HepG2 (cell line): ENCODE measurements around the gene TTC16. TPM values are rescaled to one million over a fixed set of nuclear protein-coding genes. Genes with fewer than 3 reads are reported as not detected.
A peak's percentile ranks its signal among the peaks of the same experiment; 100 is the strongest.

Source experiments
- ATAC-seq: fragments of 200-7000 bp; cut with Tn5 transposase; 3 replicates; pipeline ENCODE4 v1.9.1; 2020; ENCODE audit warnings: mild to moderate bottlenecking, moderate library complexity
- BruUV-seq: library from RNA; stranded (reverse); fragments of 400-500 nt; replicated peaks from 2 replicates; lab custom pipeline; 2021; lab: Mats Ljungman, UMichigan
- CTCF ChIA-PET: fragments of 300-600 bp; formaldehyde crosslinking; extraction: SDS; loops from one replicate; lab custom pipeline; 2021; ENCODE audit warnings: low total read pairs, inconsistent platforms, low intra/inter-chr PET ratio; lab: Yijun Ruan, JAX
- POLR2A ChIA-PET: fragments of 350-600 bp; sonication (Branson Sonifier 250); formaldehyde crosslinking; loops from one replicate; lab custom pipeline; 2020; ENCODE audit warnings: antibody characterized with exemption, inconsistent platforms; lab: Yijun Ruan, JAX
- DNase-seq: peaks from one replicate; pipeline ENCODE4 v3.0.0-alpha.2; 2015; ENCODE audit warnings: low spot score
- FAIRE-seq: peaks from 3 replicates; lab custom pipeline; 2011; peaks lifted over from hg19 to GRCh38; lab: Jason Lieb, UNC
- H2AFZ ChIP-seq: one replicate; pipeline ENCODE4 v1.6.1; 2011; ENCODE audit warnings: low read length, inconsistent platforms
- H3K27ac ChIP-seq: fragments of 300-600 bp; 3 replicates; pipeline ENCODE4 v1.8.0; 2011; ENCODE audit warnings: mixed run types, mild to moderate bottlenecking, mixed read lengths, low read length, inconsistent platforms; ENCODE audit not compliant: insufficient read depth; ENCODE audit errors: extremely low read length
- H3K27me3 ChIP-seq, 2 experiments: fragments of 200-600 bp in 1 of 2; 2 replicates in 1 of 2; 3 replicates in 1 of 2; pipeline versions ENCODE4 v1.6.0 to v1.8.0; 2011; ENCODE audit warnings: low read length in 2 of 2, mild to moderate bottlenecking in 2 of 2, moderate library complexity in 2 of 2, inconsistent platforms in 1 of 2; ENCODE audit not compliant: insufficient read depth in 2 of 2, control insufficient read depth in 1 of 2
- H3K36me3 ChIP-seq, 2 experiments: fragments of 200-600 bp in 1 of 2; replicated peaks in 1 of 2; 2 replicates in 1 of 2; 3 replicates in 1 of 2; pipeline versions ENCODE4 v1.5.1 to v1.8.0; 2011; ENCODE audit warnings: low read length in 2 of 2, inconsistent platforms in 1 of 2; ENCODE audit not compliant: insufficient read depth in 2 of 2, control insufficient read depth in 1 of 2
- H3K4me1 ChIP-seq: 2 replicates; pipeline ENCODE4 v1.5.1; 2012; ENCODE audit warnings: low read length, inconsistent platforms; ENCODE audit not compliant: insufficient read depth
- H3K4me2 ChIP-seq: 2 replicates; pipeline ENCODE4 v1.6.0; 2011; ENCODE audit warnings: low read depth, low read length, inconsistent platforms
- H3K4me3 ChIP-seq, 3 experiments: fragments of 200-600 bp in 1 of 3; sonication (generic), shearing (Covaris generic) in 1 of 3; replicated peaks in 1 of 3; 2 replicates each; pipeline ENCODE4 v1.5.1; 2011 to 2016; ENCODE audit warnings: low read length in 3 of 3, inconsistent platforms in 2 of 3, low read depth in 2 of 3, mild to moderate bottlenecking in 2 of 3, control low read depth in 1 of 3, mixed read lengths in 1 of 3; ENCODE audit not compliant: insufficient read depth in 1 of 3
- H3K79me2 ChIP-seq: one replicate; pipeline ENCODE4 v1.6.1; 2011; ENCODE audit warnings: low read length, inconsistent platforms; ENCODE audit not compliant: insufficient read depth
- H3K9ac ChIP-seq: 2 replicates; pipeline ENCODE4 v1.6.0; 2011; ENCODE audit warnings: mild to moderate bottlenecking, low read depth, low read length, inconsistent platforms; ENCODE audit not compliant: insufficient read depth
- H3K9me3 ChIP-seq: 2 replicates; pipeline ENCODE4 v1.5.1; 2012; ENCODE audit warnings: mild to moderate bottlenecking, low read length
- H4K20me1 ChIP-seq: 2 replicates; pipeline ENCODE4 v1.6.0; 2011; ENCODE audit warnings: inconsistent platforms, mild to moderate bottlenecking, low read length, moderate library complexity; ENCODE audit not compliant: insufficient read depth
- CHD2 ChIP-seq: IDR thresholded peaks from 2 replicates; pipeline ENCODE4 v1.6.1; 2011; ENCODE audit warnings: low read depth, low read length, improper control_type of control experiment
- ETV6 ChIP-seq: sonication (generic); formaldehyde crosslinking; conservative IDR thresholded peaks from 2 replicates; pipeline ENCODE4 v1.4.0; 2020; ENCODE audit warnings: missing genetic modification reagents
- FOXM1 ChIP-seq: sonication (generic); formaldehyde crosslinking; IDR thresholded peaks from 2 replicates; pipeline ENCODE4 v1.5.0; 2020; ENCODE audit warnings: missing genetic modification reagents
- HNRNPH1 ChIP-seq: fragments of 200-400 bp; formaldehyde crosslinking; optimal IDR thresholded peaks from 2 replicates; pipeline ENCODE3; 2017; ENCODE audit warnings: mild to moderate bottlenecking, low read depth, low read length
- HNRNPK ChIP-seq: fragments of 200-400 bp; formaldehyde crosslinking; IDR thresholded peaks from 2 replicates; pipeline ENCODE4 v1.6.1; 2018; ENCODE audit warnings: low read length, low read depth, moderate library complexity, mild to moderate bottlenecking; ENCODE audit not compliant: poor library complexity, severe bottlenecking
- KAT8 ChIP-seq: IDR thresholded peaks from 2 replicates; pipeline ENCODE4 v1.6.1; 2016; ENCODE audit warnings: missing genetic modification reagents, missing compliant biosample characterization
- NFIC ChIP-seq: IDR thresholded peaks from 2 replicates; pipeline ENCODE4 v1.6.1; 2012; ENCODE audit warnings: mild to moderate bottlenecking, low read length, inconsistent platforms
- SMARCC2 ChIP-seq: fragments of 450-650 bp; IDR thresholded peaks from 2 replicates; pipeline ENCODE4 v1.6.1; 2017; ENCODE audit warnings: antibody characterized with exemption, mild to moderate bottlenecking
- SRSF9 ChIP-seq: fragments of 200-400 bp; formaldehyde crosslinking; IDR thresholded peaks from 2 replicates; pipeline ENCODE4 v1.6.1; 2018; ENCODE audit warnings: borderline replicate concordance, mild to moderate bottlenecking, low read depth, low read length; ENCODE audit not compliant: insufficient read depth, poor library complexity, severe bottlenecking
- STAT5B ChIP-seq: sonication (generic); formaldehyde crosslinking; IDR thresholded peaks from 2 replicates; pipeline ENCODE4 v1.4.0; 2020; ENCODE audit warnings: missing genetic modification reagents
- TGIF2 ChIP-seq: IDR thresholded peaks from 2 replicates; pipeline ENCODE4 v1.6.1; 2016; ENCODE audit warnings: control low read depth, missing compliant biosample characterization
- YEATS2 ChIP-seq: sonication (generic); formaldehyde crosslinking; IDR thresholded peaks from 2 replicates; pipeline ENCODE4 v1.4.0; 2020; ENCODE audit warnings: missing genetic modification reagents, borderline replicate concordance
- ZFY ChIP-seq: sonication (generic); formaldehyde crosslinking; IDR thresholded peaks from 2 replicates; pipeline ENCODE4 v1.4.0; 2020; ENCODE audit warnings: missing genetic modification reagents
- ZNF234 ChIP-seq: sonication (generic); formaldehyde crosslinking; conservative IDR thresholded peaks from 2 replicates; pipeline ENCODE4 v1.5.1; 2020; ENCODE audit warnings: mild to moderate bottlenecking, missing genetic modification reagents
- ZNF350 ChIP-seq: sonication (generic); formaldehyde crosslinking; IDR thresholded peaks from 2 replicates; pipeline ENCODE4 v1.4.0; 2020; ENCODE audit warnings: mild to moderate bottlenecking, low read depth, missing genetic modification reagents, borderline replicate concordance
- ZNF451 ChIP-seq: sonication (generic); formaldehyde crosslinking; IDR thresholded peaks from 2 replicates; pipeline ENCODE4 v1.5.0; 2020; ENCODE audit warnings: mild to moderate bottlenecking, missing genetic modification reagents
- WGBS: methylation state at CpG from one replicate; pipeline ENCODE4 v1.1.6; 2017; ENCODE audit warnings: low lambda C conversion rate; 5-methylcytosine and 5-hydroxymethylcytosine counted together
- in situ Hi-C: cut with HindIII; loops from 2 replicates; pipeline ENCODE4 v1.10.0; 2017; ENCODE audit warnings: low pct_unique_long_range_greater_than_20kb; ENCODE audit not compliant: extremely low pct_ligation_motif_present
- intact Hi-C: fragments of 100-400 bp; cut with micrococcal nuclease; formaldehyde crosslinking; loops from one replicate; pipeline ENCODE4 v1.10.0; 2022; ENCODE audit not compliant: unreplicated experiment
- polyA plus RNA-seq, 8 experiments: library from polyadenylated mRNA; depleted of rRNA in 3 of 8; stranded (reverse) in 7 of 8; unstranded in 1 of 8; fragments of >200 nt; fragmentation: Illumina TruSeq in 4 of 8; extraction: Trizol in 4 of 8; gene quantifications; 2 replicates each; pipeline versions ENCODE4 v1.2.1 to v1.2.3, GENCODE V29; 2011 to 2016; ENCODE audit warnings: low read depth in 4 of 8, missing spikeins in 1 of 8, mixed read lengths in 1 of 8; ENCODE audit not compliant: insufficient read depth in 1 of 8
- total RNA-seq, 5 experiments: library from RNA; depleted of rRNA; stranded (reverse); fragments of >200 nt; fragmentation: Illumina TruSeq; extraction: Trizol; gene quantifications; 2 replicates each; pipeline ENCODE4 v1.2.3, GENCODE V29; 2016; ENCODE audit warnings: low read depth in 1 of 5
- TF ChIP-seq, protein P1 (sequence below): sonication (generic); formaldehyde crosslinking; IDR thresholded peaks from 2 replicates; pipeline ENCODE4 v1.8.1; 2023; ENCODE audit warnings: mild to moderate bottlenecking, missing genetic modification reagents
- TF ChIP-seq, protein P2 (sequence below), 2 experiments: fragments of 450-650 bp in 1 of 2; sonication (generic) in 1 of 2; formaldehyde crosslinking; IDR thresholded peaks; 2 replicates each; pipeline versions ENCODE4 v1.5.0 to v1.8.0; 2020 to 2022; ENCODE audit warnings: mild to moderate bottlenecking in 1 of 2, missing genetic modification reagents in 1 of 2
- TF ChIP-seq, protein P3 (sequence below): IDR thresholded peaks from 2 replicates; pipeline ENCODE4 v1.6.1; 2012; ENCODE audit warnings: inconsistent platforms

Gene TTC16
- total and polyA plus RNA-seq, 2 of the 13 experiments (the other 11 are each of a cell fraction or from before 2014, with no cell fraction given) = not detected

DNA sequence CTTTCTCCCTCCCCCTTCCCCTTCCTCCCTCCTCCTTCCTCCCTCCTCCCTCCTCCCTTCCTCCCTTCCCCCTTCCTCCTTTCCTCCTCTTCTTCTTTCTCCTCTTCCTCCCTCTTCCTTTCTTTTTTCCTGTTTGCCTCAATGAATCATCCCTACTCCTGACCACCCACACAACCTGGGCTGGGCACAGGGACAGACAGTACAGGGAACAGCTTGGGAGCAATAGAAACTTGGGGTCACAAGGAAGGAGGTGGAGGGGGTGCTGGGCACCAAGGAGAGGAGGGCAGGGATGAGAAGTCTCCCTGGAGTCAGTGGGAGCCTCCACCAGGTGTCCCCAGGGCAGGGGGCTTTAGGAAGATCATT is 5.0 kb downstream of the TTC16 start:
- in situ Hi-C loops (no loop called here), intact Hi-C loops (loop anchor here (10.0 kb wide), 1 partner anchor 216 kb away; no protein-coding TSS in a partner anchor)
- no peak overlapping the region for H3K27ac ChIP-seq
- ATAC-seq = no peak
- H3K9me3 ChIP-seq = no peaks in the 10 kb centered on the region
- BruUV-seq = no TSS peak
- TF ChIP-seq ZNF451 (CRISPR knock-in tag) (no peak), NFIC (no peak), FOXM1 (CRISPR knock-in tag) (no peak), ETV6 (CRISPR knock-in tag) (no peak), SRSF9 (no peak), HNRNPK (peak; percentile 39)
- H3K4me2 ChIP-seq = no peak overlapping the region
- no peaks in the 10 kb centered on the region for H3K36me3 ChIP-seq
- no peak overlapping the region for H3K9ac ChIP-seq
- no peak overlapping the region for H3K4me3 ChIP-seq
- ChIA-PET CTCF (no interaction called here), POLR2A (interaction anchor here (0.7 kb wide), 1 partner anchor 18 kb away, joined by 3 read pairs; no protein-coding TSS in a partner anchor)
- no peak overlapping the region for H2AFZ ChIP-seq
- H3K4me1 ChIP-seq = peaks cover 25% of the 10 kb centered on the region
- DNase-seq = no peak
- H4K20me1 ChIP-seq = no peaks in the 10 kb centered on the region
- FAIRE-seq = no peak
- H3K27me3 ChIP-seq = peaks cover 0 to 6% of the 10 kb centered on the region in 2 experiments; a peak in 2 of 5 replicates
- H3K79me2 ChIP-seq = no peaks in the 10 kb centered on the region

DNA sequence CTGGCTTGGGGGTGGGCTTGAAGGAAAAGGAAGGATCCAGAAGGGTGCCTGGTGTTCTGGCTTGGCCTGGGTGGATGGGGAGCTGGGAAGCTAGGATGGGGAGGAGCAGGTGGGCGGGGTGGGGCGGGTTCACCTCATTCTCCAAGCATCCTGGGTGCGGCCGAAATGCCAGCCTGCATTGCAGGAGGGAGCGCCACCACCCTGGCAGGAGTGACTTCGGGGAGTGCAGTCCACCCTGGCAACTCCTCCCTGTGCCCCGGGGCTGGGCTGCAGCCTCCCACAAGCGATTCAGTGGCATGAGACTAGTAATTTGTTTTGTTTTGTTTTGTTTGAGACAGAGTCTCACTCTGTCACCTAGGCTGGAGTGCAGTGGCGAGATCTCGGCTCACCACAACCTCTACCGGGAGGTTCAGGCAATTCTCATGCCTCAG is 5.5 kb downstream of the TTC16 start:
- no TSS peak for BruUV-seq
- H3K9ac ChIP-seq = no peak overlapping the region
- no peak overlapping the region for H2AFZ ChIP-seq
- CTCF ChIA-PET = no interaction called here
- peaks cover 20% of the 10 kb centered on the region for H3K4me1 ChIP-seq
- H3K36me3 ChIP-seq = no peaks in the 10 kb centered on the region
- H3K27me3 ChIP-seq = peaks cover 0 to 6% of the 10 kb centered on the region in 2 experiments; a peak in 2 of 5 replicates
- 19% methylated on average over 4 of the region's 11 CpGs for WGBS
- POLR2A ChIA-PET = interaction anchor here (0.7 kb wide), 1 partner anchor 18 kb away, joined by 3 read pairs; no protein-coding TSS in a partner anchor
- H3K27ac ChIP-seq = no peak overlapping the region
- H3K4me2 ChIP-seq = no peak overlapping the region
- in situ Hi-C loops (no loop called here), intact Hi-C loops (loop anchor here (10.0 kb wide), 1 partner anchor 217 kb away; no protein-coding TSS in a partner anchor)
- FAIRE-seq (no peak), DNase-seq (no peak), ATAC-seq (no peak)
- no peaks in the 10 kb centered on the region for H3K9me3 ChIP-seq
- H4K20me1 ChIP-seq = no peaks in the 10 kb centered on the region
- no peaks in the 10 kb centered on the region for H3K79me2 ChIP-seq
- no peak overlapping the region for H3K4me3 ChIP-seq
- TF ChIP-seq CHD2 (no peak), YEATS2 (CRISPR knock-in tag) (no peak), ZFY (CRISPR knock-in tag) (no peak), SMARCC2 (no peak), STAT5B (CRISPR knock-in tag) (no peak), HNRNPH1 (no peak), ZNF234 (CRISPR knock-in tag) (no peak), KAT8 (CRISPR knock-in tag) (no peak), TGIF2 (CRISPR knock-in tag) (no peak), ZNF350 (CRISPR knock-in tag) (no peak)
- TF ChIP-seq, protein P1, sequence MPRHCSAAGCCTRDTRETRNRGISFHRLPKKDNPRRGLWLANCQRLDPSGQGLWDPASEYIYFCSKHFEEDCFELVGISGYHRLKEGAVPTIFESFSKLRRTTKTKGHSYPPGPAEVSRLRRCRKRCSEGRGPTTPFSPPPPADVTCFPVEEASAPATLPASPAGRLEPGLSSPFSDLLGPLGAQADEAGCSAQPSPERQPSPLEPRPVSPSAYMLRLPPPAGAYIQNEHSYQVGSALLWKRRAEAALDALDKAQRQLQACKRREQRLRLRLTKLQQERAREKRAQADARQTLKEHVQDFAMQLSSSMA (CRISPR knock-in tag) = no peak
- TF ChIP-seq, protein P2, sequence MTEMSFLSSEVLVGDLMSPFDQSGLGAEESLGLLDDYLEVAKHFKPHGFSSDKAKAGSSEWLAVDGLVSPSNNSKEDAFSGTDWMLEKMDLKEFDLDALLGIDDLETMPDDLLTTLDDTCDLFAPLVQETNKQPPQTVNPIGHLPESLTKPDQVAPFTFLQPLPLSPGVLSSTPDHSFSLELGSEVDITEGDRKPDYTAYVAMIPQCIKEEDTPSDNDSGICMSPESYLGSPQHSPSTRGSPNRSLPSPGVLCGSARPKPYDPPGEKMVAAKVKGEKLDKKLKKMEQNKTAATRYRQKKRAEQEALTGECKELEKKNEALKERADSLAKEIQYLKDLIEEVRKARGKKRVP (CRISPR knock-in tag; IDR thresholded peaks at IDR 0.05) = no peak
- TF ChIP-seq, protein P3, sequence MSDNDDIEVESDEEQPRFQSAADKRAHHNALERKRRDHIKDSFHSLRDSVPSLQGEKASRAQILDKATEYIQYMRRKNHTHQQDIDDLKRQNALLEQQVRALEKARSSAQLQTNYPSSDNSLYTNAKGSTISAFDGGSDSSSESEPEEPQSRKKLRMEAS = no peak
